ENCODE data around the gene TEX22. TPM values are rescaled to one million over a fixed set of nuclear protein-coding genes. Genes with fewer than 3 reads are reported as not detected.

TEX22 gene
- total and polyA plus RNA-seq, 8 donors: 0.18 to 0.35 TPM; not detected in 6

DNA sequence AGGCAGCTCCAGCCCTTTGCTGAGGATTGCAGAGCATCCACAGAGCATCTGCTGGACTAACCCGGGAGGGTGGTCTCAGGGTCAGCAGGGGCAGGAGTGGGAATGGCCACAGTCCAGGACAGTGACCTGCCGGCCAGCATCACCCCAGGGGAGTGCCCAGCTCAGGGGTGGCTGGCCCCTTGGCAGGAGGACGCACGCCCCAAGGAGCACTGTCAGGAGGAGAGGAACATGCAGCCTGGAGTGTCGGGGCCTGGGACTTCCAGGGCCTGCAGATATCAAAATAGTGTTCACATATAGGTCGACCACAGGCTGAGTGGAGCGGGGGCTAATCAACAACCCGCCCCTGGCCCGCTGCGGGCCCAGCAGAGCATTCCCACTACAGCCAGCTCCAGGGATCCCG is 33.2 kb upstream of the TEX22 start:
- H3K9me3 ChIP-seq: no peaks in the 10 kb centered on the region
- peaks cover 20 to 48% (median 36%) of the 10 kb centered on the region in 4 donors for H3K36me3 ChIP-seq
- no peak for DNase-seq
- H3K27ac ChIP-seq: no peak overlapping the region
- no peaks in the 10 kb centered on the region for H3K27me3 ChIP-seq
- H3K4me1 ChIP-seq: peaks cover 0 to 15% (median 11%) of the 10 kb centered on the region in 4 donors
- intact Hi-C loops (cut with DNase I; ENCODE audit: low total_unique reads): no loop called here
- no peak overlapping the region for H3K4me3 ChIP-seq
- WGBS, 5 donors: 85 to 94% (median 89%) methylated on average over 9 to 11 of the region's 11 CpGs
- TF ChIP-seq EP300 (IDR thresholded peaks at IDR 0.05): no peak
- no peak for TF ChIP-seq CTCF (IDR thresholded peaks at IDR 0.05)
- TF ChIP-seq POLR2A (IDR thresholded peaks at IDR 0.05): no peak
- no peak for TF ChIP-seq POLR2AphosphoS5 (IDR thresholded peaks at IDR 0.05)

GRCh38 chr14:105365681-105366080 is 32.7 kb upstream of the TEX22 start:
- H3K27me3 ChIP-seq: no peaks in the 10 kb centered on the region
- no peak for DNase-seq
- no peak overlapping the region for H3K27ac ChIP-seq
- peaks cover 20 to 44% (median 37%) of the 10 kb centered on the region in 4 donors for H3K36me3 ChIP-seq
- intact Hi-C loops (cut with DNase I; ENCODE audit: low total_unique reads): no loop called here
- H3K4me1 ChIP-seq: peaks cover 0 to 15% (median 11%) of the 10 kb centered on the region in 4 donors
- TF ChIP-seq POLR2A (IDR thresholded peaks at IDR 0.05) (no peak), CTCF (IDR thresholded peaks at IDR 0.05) (no peak), POLR2AphosphoS5 (IDR thresholded peaks at IDR 0.05) (no peak), EP300 (IDR thresholded peaks at IDR 0.05) (no peak)
- 95 to 98% (median 96%) methylated on average over 11 to 12 of the region's 12 CpGs for WGBS, 5 donors
- H3K4me3 ChIP-seq: no peak overlapping the region
- no peaks in the 10 kb centered on the region for H3K9me3 ChIP-seq

DNA sequence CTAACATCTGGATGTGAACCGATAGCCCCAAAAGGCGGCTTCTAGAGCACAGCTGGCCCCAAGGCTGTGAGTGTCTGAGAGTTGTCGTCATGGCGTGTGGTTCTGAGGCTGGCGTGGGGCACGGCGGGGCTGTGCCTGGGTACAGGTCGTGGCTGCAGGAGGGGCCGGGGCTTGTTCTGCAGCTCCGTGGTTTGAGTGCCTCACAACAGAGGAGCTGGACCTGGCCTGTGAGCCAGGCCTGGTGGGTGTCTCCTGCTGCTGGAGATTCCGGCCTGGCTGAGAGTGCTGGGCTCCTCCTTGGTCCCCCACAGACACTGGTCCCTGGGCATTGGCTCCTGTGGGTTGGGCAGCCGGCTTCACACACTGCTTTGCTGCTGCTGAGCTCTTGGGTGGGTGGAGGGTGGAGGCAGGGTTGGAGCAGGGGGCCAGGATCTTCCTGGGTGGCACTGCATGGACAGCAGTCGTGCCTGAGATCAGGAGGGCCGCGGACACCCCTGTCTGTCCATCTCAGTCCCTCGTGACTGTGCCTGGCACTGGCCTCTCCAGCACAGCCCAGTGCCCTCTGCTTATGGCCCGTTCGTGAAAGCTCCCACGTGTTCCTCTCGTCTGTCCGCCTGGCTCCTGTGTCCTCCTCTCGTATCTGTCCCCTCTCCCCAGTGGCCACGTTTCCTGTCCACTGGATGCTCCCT is 31.8 kb upstream of the TEX22 start:
- H3K27me3 ChIP-seq: no peaks in the 10 kb centered on the region
- no peak for DNase-seq
- H3K4me1 ChIP-seq: peaks cover 0 to 17% (median 13%) of the 10 kb centered on the region in 4 donors
- TF ChIP-seq EP300 (IDR thresholded peaks at IDR 0.05): no peak
- 94 to 97% (median 96%) methylated on average over 21 to 23 of the region's 23 CpGs for WGBS, 5 donors
- no peak overlapping the region for H3K27ac ChIP-seq
- intact Hi-C loops (cut with DNase I; ENCODE audit: low total_unique reads): no loop called here
- H3K9me3 ChIP-seq: no peaks in the 10 kb centered on the region
- H3K4me3 ChIP-seq: no peak overlapping the region
- peaks cover 20 to 42% (median 34%) of the 10 kb centered on the region in 4 donors for H3K36me3 ChIP-seq

GRCh38 chr14:105367116-105368031 is 31.0 kb upstream of the TEX22 start:
- DNase-seq: no peak
- H3K9me3 ChIP-seq: no peaks in the 10 kb centered on the region
- intact Hi-C loops (cut with DNase I; ENCODE audit: low total_unique reads): no loop called here

More at GRCh38 chr14:105367116-105368031, 31.0 kb upstream of the TEX22 start:
- H3K4me1 ChIP-seq: peaks cover 0 to 17% (median 13%) of the 10 kb centered on the region in 4 donors
- H3K27ac ChIP-seq: no peak overlapping the region
- TF ChIP-seq EP300 (IDR thresholded peaks at IDR 0.05) (no peak), POLR2A (IDR thresholded peaks at IDR 0.05) (no peak), CTCF (IDR thresholded peaks at IDR 0.05) (no peak), POLR2AphosphoS5 (IDR thresholded peaks at IDR 0.05) (no peak)
- peaks cover 20 to 48% (median 36%) of the 10 kb centered on the region in 4 donors for H3K36me3 ChIP-seq
- WGBS, 5 donors: 89 to 96% (median 94%) methylated on average over 17 to 34 of the region's 34 CpGs
- no peak overlapping the region for H3K4me3 ChIP-seq
- H3K27me3 ChIP-seq: no peaks in the 10 kb centered on the region

Data from stomach (tissue), 9 donors.